Stimulated activated CD8-positive, alpha-beta memory T cell treated with anti-CD3 and anti-CD28 coated beads, Interleukin-7, amount 100 ng/mL, for 4 hours (primary cell): ENCODE measurements around the gene DYNLT2.
"Not testable (repeated sequence)": the region's sequence is repeated elsewhere in the genome, so short reads cannot be mapped to it uniquely, and the experiment has no call there.

Experiments
- DNase-seq, 2 donors: peaks; one replicate each; pipeline ENCODE4 v3.0.0-alpha.2; 2020; ENCODE audit warnings: low read depth in 2 of 2

Gene DYNLT2

GRCh38 chr6:169783971-169784820, 32.8 kb upstream of the DYNLT2 start:
- no peak for DNase-seq

- DNase-seq, result no peak
These were observed 32.0 kb upstream of the DYNLT2 start for GRCh38 chr6:169783401-169783800.

- DNase-seq, result no peak
These were observed 31.6 kb upstream of the DYNLT2 start for GRCh38 chr6:169782966-169783365.

GRCh38 chr6:169780571-169781091, 29.3 kb upstream of the DYNLT2 start:
- DNase-seq, result no peak

- no peak for DNase-seq
These were observed 28.5 kb upstream of the DYNLT2 start for GRCh38 chr6:169779896-169780295.

- no peak for DNase-seq
These were observed 27.9 kb upstream of the DYNLT2 start for GRCh38 chr6:169779092-169779815.

- no peak for DNase-seq
These were observed 27.3 kb upstream of the DYNLT2 start for GRCh38 chr6:169778646-169779045.

- no peak for DNase-seq
These were observed 26.5 kb upstream of the DYNLT2 start for GRCh38 chr6:169777896-169778295.

GRCh38 chr6:169776379-169776778, 25.0 kb upstream of the DYNLT2 start:
- no peak for DNase-seq

GRCh38 chr6:169775321-169775720, 23.9 kb upstream of the DYNLT2 start:
- DNase-seq, result no peak

- no peak for DNase-seq
These were observed 23.0 kb upstream of the DYNLT2 start for GRCh38 chr6:169774347-169774746.

- DNase-seq, result no peak
These were observed 15.8 kb upstream of the DYNLT2 start for GRCh38 chr6:169766921-169767736.

GRCh38 chr6:169766232-169766631, 14.9 kb upstream of the DYNLT2 start:
- no peak for DNase-seq

- not testable (repeated sequence) for DNase-seq
These were observed 14.4 kb upstream of the DYNLT2 start for GRCh38 chr6:169765789-169766188.

GRCh38 chr6:169763881-169764280, 12.5 kb upstream of the DYNLT2 start:
- DNase-seq, result no peak

GRCh38 chr6:169763308-169763707, 11.9 kb upstream of the DYNLT2 start:
- no peak for DNase-seq

- no peak for DNase-seq
These were observed 3.8 kb upstream of the DYNLT2 start for GRCh38 chr6:169755162-169755561.

GRCh38 chr6:169752074-169752623, 777 bp upstream of the DYNLT2 start:
- no peak for DNase-seq

- no peak for DNase-seq
These were observed 4.8 kb downstream of the DYNLT2 start for GRCh38 chr6:169746556-169746955.

- DNase-seq, result no peak
These were observed 6.0 kb downstream of the DYNLT2 start for GRCh38 chr6:169745405-169745804.

- no peak for DNase-seq
These were observed 10.0 kb downstream of the DYNLT2 start for GRCh38 chr6:169741344-169741743.
